IMR-90 (cell line): ENCODE results near the gene SMC6. TPM values are rescaled to one million over a fixed set of nuclear protein-coding genes. Genes with fewer than 3 reads are reported as not detected.

Source experiments
- ATAC-seq: fragments of 200-7000 bp; cut with Tn5 transposase; 2 replicates; pipeline ENCODE4 v1.9.1; 2020; ENCODE audit warnings: low read depth, mild to moderate bottlenecking, moderate library complexity
- BruUV-seq: library from RNA; stranded (reverse); fragments of 400-500 nt; replicated peaks from 2 replicates; lab custom pipeline; 2021; lab: Mats Ljungman, UMichigan
- CTCF ChIA-PET: fragments of 300-600 bp; formaldehyde crosslinking; extraction: SDS; loops from one replicate; lab custom pipeline; 2021; ENCODE audit warnings: antibody characterized with exemption; lab: Yijun Ruan, JAX
- POLR2A ChIA-PET: fragments of 300-600 bp; sonication (Branson Sonifier 250); formaldehyde crosslinking; loops from one replicate; lab custom pipeline; 2022; ENCODE audit warnings: antibody characterized with exemption; ENCODE audit not compliant: unreplicated experiment; lab: Charles Lee
- DNase-seq: peaks from one replicate; pipeline ENCODE4 v3.0.0; 2013
- H2AFZ ChIP-seq: replicated peaks from 2 replicates; pipeline ENCODE3; 2013; ENCODE audit warnings: low read length, mild to moderate bottlenecking; ENCODE audit not compliant: poor library complexity
- H2AK5ac ChIP-seq: 2 replicates; pipeline ENCODE4 v1.6.1; 2013; ENCODE audit warnings: low read depth, low read length, inconsistent platforms
- H2AK9ac ChIP-seq: replicated peaks from 2 replicates; pipeline ENCODE3; 2013; ENCODE audit warnings: mild to moderate bottlenecking, low read depth, low read length, moderate library complexity; ENCODE audit not compliant: poor library complexity
- H2BK120ac ChIP-seq: 2 replicates; pipeline ENCODE4 v1.6.1; 2013; ENCODE audit warnings: low read depth, low read length, inconsistent platforms
- H2BK15ac ChIP-seq: 3 replicates; pipeline ENCODE4 v1.6.1; 2013; ENCODE audit warnings: low read depth, low read length, inconsistent platforms
- H2BK20ac ChIP-seq: 2 replicates; pipeline ENCODE4 v1.6.1; 2013; ENCODE audit warnings: low read depth, mild to moderate bottlenecking, inconsistent platforms, low read length, moderate library complexity
- H2BK5ac ChIP-seq: 2 replicates; pipeline ENCODE4 v1.6.1; 2013; ENCODE audit warnings: mild to moderate bottlenecking, low read depth, low read length, inconsistent platforms; ENCODE audit not compliant: poor library complexity, severe bottlenecking
- H3K14ac ChIP-seq: replicated peaks from 2 replicates; pipeline ENCODE4 v1.6.1; 2013; ENCODE audit warnings: low read depth, low read length, inconsistent platforms
- H3K18ac ChIP-seq: 2 replicates; pipeline ENCODE4 v1.6.1; 2013; ENCODE audit warnings: low read depth, low read length, control low read depth
- H3K23ac ChIP-seq: 2 replicates; pipeline ENCODE4 v1.6.1; 2013; ENCODE audit warnings: low read depth, low read length, inconsistent platforms
- H3K27ac ChIP-seq: 2 replicates; pipeline ENCODE4 v1.5.1; 2013; ENCODE audit warnings: mild to moderate bottlenecking, control low read depth, low read length; ENCODE audit not compliant: insufficient read depth
- H3K27me3 ChIP-seq: 2 replicates; pipeline ENCODE4 v1.6.1; 2013; ENCODE audit warnings: low read length; ENCODE audit not compliant: control insufficient read depth, insufficient read depth
- H3K36me3 ChIP-seq: 2 replicates; pipeline ENCODE4 v1.6.1; 2013; ENCODE audit warnings: low read length, mixed read lengths; ENCODE audit not compliant: control insufficient read depth, insufficient read depth
- H3K4ac ChIP-seq: 2 replicates; pipeline ENCODE4 v1.6.1; 2013; ENCODE audit warnings: low read depth, low read length, inconsistent platforms
- H3K4me1 ChIP-seq: 2 replicates; pipeline ENCODE4 v1.6.1; 2013; ENCODE audit warnings: low read length, mixed read lengths; ENCODE audit not compliant: control insufficient read depth, insufficient read depth
- H3K4me2 ChIP-seq: 2 replicates; pipeline ENCODE4 v1.6.1; 2013; ENCODE audit warnings: low read depth, mild to moderate bottlenecking, control low read depth, low read length, moderate library complexity
- H3K4me3 ChIP-seq: 2 replicates; pipeline ENCODE4 v1.5.1; 2013; ENCODE audit warnings: low read depth, mild to moderate bottlenecking, control low read depth, low read length, moderate library complexity; ENCODE audit not compliant: insufficient read depth
- H3K56ac ChIP-seq: 2 replicates; pipeline ENCODE4 v1.6.1; 2013; ENCODE audit warnings: low read length, inconsistent platforms; ENCODE audit not compliant: insufficient read depth; ENCODE audit errors: extremely low read depth
- H3K79me1 ChIP-seq, 2 experiments: 2 replicates each; pipeline ENCODE4 v1.6.1; 2013; ENCODE audit warnings: low read length in 2 of 2, inconsistent platforms in 1 of 2, low read depth in 1 of 2
- H3K9ac ChIP-seq: 2 replicates; pipeline ENCODE4 v1.6.1; 2013; ENCODE audit warnings: low read depth, low read length, control low read depth
- H3K9me1 ChIP-seq: 2 replicates; pipeline ENCODE4 v1.6.1; 2013; ENCODE audit warnings: low read length, inconsistent platforms; ENCODE audit not compliant: insufficient read depth
- H3K9me3 ChIP-seq: 2 replicates; pipeline ENCODE4 v1.6.1; 2013; ENCODE audit warnings: low read length; ENCODE audit not compliant: control insufficient read depth, insufficient read depth
- H4K20me1 ChIP-seq: 2 replicates; pipeline ENCODE4 v1.6.1; 2013; ENCODE audit warnings: low read length, inconsistent platforms; ENCODE audit not compliant: insufficient read depth
- H4K5ac ChIP-seq: 2 replicates; pipeline ENCODE4 v1.6.1; 2013; ENCODE audit warnings: mild to moderate bottlenecking, low read depth, low read length, control low read depth
- H4K8ac ChIP-seq, 2 experiments: 2 replicates each; pipeline ENCODE4 v1.6.1; 2013; ENCODE audit warnings: low read depth in 2 of 2, low read length in 2 of 2, control low read depth in 1 of 2, inconsistent platforms in 1 of 2
- H4K91ac ChIP-seq: 2 replicates; pipeline ENCODE4 v1.6.1; 2013; ENCODE audit warnings: low read depth, low read length, inconsistent platforms; ENCODE audit not compliant: insufficient read depth
- BHLHE40 ChIP-seq: fragments of 150-350 bp; IDR thresholded peaks from 2 replicates; pipeline ENCODE4 v1.6.1; 2016; ENCODE audit warnings: mild to moderate bottlenecking, low read depth, low read length
- CEBPB ChIP-seq: IDR thresholded peaks from 2 replicates; pipeline ENCODE4 v1.6.1; 2012; ENCODE audit warnings: low read depth, low read length, improper control_type of control experiment
- CHD1 ChIP-seq: IDR thresholded peaks from 2 replicates; pipeline ENCODE4 v1.6.1; 2012; ENCODE audit warnings: low read depth, low read length, improper control_type of control experiment
- ELK1 ChIP-seq: fragments of 150-350 bp; IDR thresholded peaks from 2 replicates; pipeline ENCODE4 v1.6.1; 2016; ENCODE audit warnings: low read depth, mild to moderate bottlenecking, low read length, moderate library complexity, borderline replicate concordance
- FOS ChIP-seq: fragments of 150-350 bp; IDR thresholded peaks from 2 replicates; pipeline ENCODE4 v1.6.1; 2016; ENCODE audit warnings: low read depth, low read length
- MAFK ChIP-seq: IDR thresholded peaks from 2 replicates; pipeline ENCODE4 v1.6.1; 2012; ENCODE audit warnings: low read depth, low read length, improper control_type of control experiment
- NFE2L2 ChIP-seq: fragments of 150-350 bp; IDR thresholded peaks from 2 replicates; pipeline ENCODE4 v1.6.1; 2016; ENCODE audit warnings: low read depth, mild to moderate bottlenecking, low read length
- POLR2A ChIP-seq: IDR thresholded peaks from 2 replicates; pipeline ENCODE4 v1.6.1; 2012; ENCODE audit warnings: mild to moderate bottlenecking, low read depth, low read length
- RAD21 ChIP-seq: IDR thresholded peaks from 2 replicates; pipeline ENCODE4 v1.6.1; 2012; ENCODE audit warnings: low read length, improper control_type of control experiment
- RCOR1 ChIP-seq: IDR thresholded peaks from 2 replicates; pipeline ENCODE4 v1.6.1; 2012; ENCODE audit warnings: mild to moderate bottlenecking, low read length, improper control_type of control experiment; ENCODE audit not compliant: insufficient replicate concordance
- RFX5 ChIP-seq: IDR thresholded peaks from 2 replicates; pipeline ENCODE4 v1.8.0; 2012; ENCODE audit warnings: low read depth, mild to moderate bottlenecking, low read length, moderate library complexity
- SMC3 ChIP-seq: fragments of 150-350 bp; IDR thresholded peaks from 2 replicates; pipeline ENCODE4 v1.6.1; 2016; ENCODE audit warnings: low read depth, mild to moderate bottlenecking, antibody characterized with exemption, low read length, moderate library complexity
- USF2 ChIP-seq: fragments of 150-350 bp; IDR thresholded peaks from 2 replicates; pipeline ENCODE4 v1.6.1; 2017; ENCODE audit warnings: mild to moderate bottlenecking, antibody characterized with exemption, low read length, low read depth
- WGBS, 2 experiments: methylation state at CpG; one replicate each; pipeline versions ENCODE4 v1.1.5 to v1.1.7; 2013; ENCODE audit warnings: missing lambda C conversion rate in 2 of 2; ENCODE audit not compliant: insufficient read length in 1 of 2; ENCODE audit errors: extremely low coverage in 2 of 2; 5-methylcytosine and 5-hydroxymethylcytosine counted together
- dilution Hi-C: fragments of 300-500 bp; cut with HindIII; formaldehyde crosslinking; loops from one replicate; pipeline ENCODE4 v1.14.3; 2018; ENCODE audit warnings: low sequenced_read_pairs; ENCODE audit not compliant: unreplicated experiment
- in situ Hi-C: fragments of 300-500 bp; cut with MboI; formaldehyde crosslinking; loops from 3 replicates; pipeline ENCODE4 v1.14.3; 2019; ENCODE audit warnings: low sequenced_read_pairs, inconsistent platforms, mixed read lengths
- intact Hi-C: fragments of 100-400 bp; cut with micrococcal nuclease; formaldehyde crosslinking; loops from 2 replicates; pipeline ENCODE4 v1.10.0; 2022
- polyA plus RNA-seq, 3 experiments: library from polyadenylated mRNA; depleted of rRNA; stranded (reverse); fragments of >200 nt; gene quantifications; 2 replicates each; pipeline ENCODE4 v1.2.3, GENCODE V29; 2012; ENCODE audit warnings: low replicate concordance in 1 of 3
- total RNA-seq: library from RNA; depleted of rRNA; stranded (reverse); fragments of >200 nt; gene quantifications from 2 replicates; pipeline ENCODE4 v1.2.3, GENCODE V29; 2012

The SMC6 gene
- total and polyA plus RNA-seq, 2 of the 4 experiments (the other 2 are of a cell fraction) = 6.5 to 10.4 TPM

- H3K4ac ChIP-seq = no peak overlapping the region
- TF ChIP-seq RFX5 = no peak
- no peak for TF ChIP-seq RCOR1
- no peak for TF ChIP-seq ELK1
- no peak for TF ChIP-seq NFE2L2
- no peak for TF ChIP-seq POLR2A
- TF ChIP-seq CHD1 = no peak
- TF ChIP-seq FOS = no peak
- TF ChIP-seq USF2 = no peak
- TF ChIP-seq SMC3 = no peak
- no peak for TF ChIP-seq RAD21
- TF ChIP-seq MAFK = no peak
- no peak for TF ChIP-seq CEBPB
- no peak for TF ChIP-seq BHLHE40
- H4K20me1 ChIP-seq = no peaks in the 10 kb centered on the region
- DNase-seq (no peak), ATAC-seq (no peak)
- H3K79me1 ChIP-seq = no peaks in the 10 kb centered on the region
- H3K4me3 ChIP-seq = no peak overlapping the region
- CTCF ChIA-PET = no interaction called here
- no peak overlapping the region for H2BK120ac ChIP-seq
- H3K36me3 ChIP-seq = no peaks in the 10 kb centered on the region
- dilution Hi-C loops = no loop called here
- no peak overlapping the region for H2AK9ac ChIP-seq
- H3K4me1 ChIP-seq = peaks cover 18% of the 10 kb centered on the region
- no peaks in the 10 kb centered on the region for H3K27me3 ChIP-seq
- H3K18ac ChIP-seq = no peak overlapping the region
- no peak overlapping the region for H3K56ac ChIP-seq
- POLR2A ChIA-PET = no interaction called here
- H2AFZ ChIP-seq = no peak overlapping the region
- in situ Hi-C loops = no loop called here
- H3K14ac ChIP-seq = no peak overlapping the region
- H3K9me1 ChIP-seq = peaks cover 21% of the 10 kb centered on the region
- no peak overlapping the region for H3K9ac ChIP-seq
- no peaks in the 10 kb centered on the region for H3K9me3 ChIP-seq
- H3K4me2 ChIP-seq = no peak overlapping the region
- no peak overlapping the region for H2BK20ac ChIP-seq
- intact Hi-C loops = no loop called here
- no peak overlapping the region for H2AK5ac ChIP-seq
- no peak overlapping the region for H4K91ac ChIP-seq
- no peak overlapping the region for H3K27ac ChIP-seq
- no peak overlapping the region for H2BK5ac ChIP-seq
- H2BK15ac ChIP-seq = no peak overlapping the region
- no peak overlapping the region for H4K8ac ChIP-seq
- BruUV-seq = no TSS peak
- no peak overlapping the region for H4K5ac ChIP-seq
- H3K23ac ChIP-seq = no peak overlapping the region
- no CpG with 5 or more reads among the region's 2 CpGs for WGBS, 2 experiments
Measured at GRCh38 chr2:17640406-17640805, 113.2 kb downstream of the SMC6 start.
